Liver (tissue), 3 donors: ENCODE data around the gene GHR.

Experiments used
- EGR1 ChIP-seq, 2 donors: IDR thresholded peaks; 2 replicates each; pipeline ENCODE4 v1.6.1; 2016 to 2018; ENCODE audit warnings: antibody characterized with exemption in 2 of 2, low read depth in 2 of 2
- HNF4A ChIP-seq, 2 donors: conservative IDR thresholded peaks; 2 replicates each; pipeline ENCODE4 v1.6.1; 2016; ENCODE audit warnings: antibody characterized with exemption in 2 of 2, mild to moderate bottlenecking in 2 of 2
- RAD21 ChIP-seq, 2 donors: IDR thresholded peaks; 2 replicates each; pipeline ENCODE4 v1.6.1; 2016; ENCODE audit warnings: antibody characterized with exemption in 2 of 2, mild to moderate bottlenecking in 2 of 2
- RXRA ChIP-seq, 2 donors: IDR thresholded peaks; 2 replicates each; pipeline ENCODE4 v1.6.1; 2017 to 2018; ENCODE audit warnings: antibody characterized with exemption in 2 of 2, mild to moderate bottlenecking in 1 of 2
- SP1 ChIP-seq: IDR thresholded peaks from 2 replicates; pipeline ENCODE4 v1.6.1; 2018; ENCODE audit warnings: antibody characterized with exemption, mild to moderate bottlenecking
- TF ChIP-seq, protein P1 (sequence below): IDR thresholded peaks from 2 replicates; pipeline ENCODE4 v1.6.1; 2016; ENCODE audit warnings: antibody characterized with exemption, mild to moderate bottlenecking
- TF ChIP-seq, protein P2 (sequence below): fragments of 150-350 bp; IDR thresholded peaks from 2 replicates; pipeline ENCODE4 v1.5.1; 2017; ENCODE audit warnings: improper control_type of control experiment, low read depth, low read length; ENCODE audit not compliant: missing input control
- donor health status: healthy.
- donor health status: healthy.

DNA sequence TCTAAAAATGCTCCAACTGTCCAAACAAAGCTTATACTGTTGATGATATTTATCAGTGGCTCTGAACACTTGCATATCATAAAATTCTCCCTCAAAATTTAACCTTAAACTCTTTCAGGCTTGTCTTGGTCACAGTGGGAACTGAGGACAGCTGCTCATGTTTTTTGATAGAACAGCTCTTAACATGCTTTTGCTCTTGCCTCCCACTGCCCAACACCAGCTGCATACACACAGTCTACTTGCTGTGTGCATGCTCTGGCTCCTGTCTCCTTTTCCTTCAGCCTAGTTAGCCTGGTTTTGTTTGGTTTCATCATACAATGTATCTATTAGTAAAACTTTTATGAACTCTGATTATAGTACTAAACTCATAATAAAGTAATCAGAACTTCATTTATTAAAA, 64.6 kb downstream of the GHR start:
- TF ChIP-seq SP1 = no peak
- TF ChIP-seq, protein P1, sequence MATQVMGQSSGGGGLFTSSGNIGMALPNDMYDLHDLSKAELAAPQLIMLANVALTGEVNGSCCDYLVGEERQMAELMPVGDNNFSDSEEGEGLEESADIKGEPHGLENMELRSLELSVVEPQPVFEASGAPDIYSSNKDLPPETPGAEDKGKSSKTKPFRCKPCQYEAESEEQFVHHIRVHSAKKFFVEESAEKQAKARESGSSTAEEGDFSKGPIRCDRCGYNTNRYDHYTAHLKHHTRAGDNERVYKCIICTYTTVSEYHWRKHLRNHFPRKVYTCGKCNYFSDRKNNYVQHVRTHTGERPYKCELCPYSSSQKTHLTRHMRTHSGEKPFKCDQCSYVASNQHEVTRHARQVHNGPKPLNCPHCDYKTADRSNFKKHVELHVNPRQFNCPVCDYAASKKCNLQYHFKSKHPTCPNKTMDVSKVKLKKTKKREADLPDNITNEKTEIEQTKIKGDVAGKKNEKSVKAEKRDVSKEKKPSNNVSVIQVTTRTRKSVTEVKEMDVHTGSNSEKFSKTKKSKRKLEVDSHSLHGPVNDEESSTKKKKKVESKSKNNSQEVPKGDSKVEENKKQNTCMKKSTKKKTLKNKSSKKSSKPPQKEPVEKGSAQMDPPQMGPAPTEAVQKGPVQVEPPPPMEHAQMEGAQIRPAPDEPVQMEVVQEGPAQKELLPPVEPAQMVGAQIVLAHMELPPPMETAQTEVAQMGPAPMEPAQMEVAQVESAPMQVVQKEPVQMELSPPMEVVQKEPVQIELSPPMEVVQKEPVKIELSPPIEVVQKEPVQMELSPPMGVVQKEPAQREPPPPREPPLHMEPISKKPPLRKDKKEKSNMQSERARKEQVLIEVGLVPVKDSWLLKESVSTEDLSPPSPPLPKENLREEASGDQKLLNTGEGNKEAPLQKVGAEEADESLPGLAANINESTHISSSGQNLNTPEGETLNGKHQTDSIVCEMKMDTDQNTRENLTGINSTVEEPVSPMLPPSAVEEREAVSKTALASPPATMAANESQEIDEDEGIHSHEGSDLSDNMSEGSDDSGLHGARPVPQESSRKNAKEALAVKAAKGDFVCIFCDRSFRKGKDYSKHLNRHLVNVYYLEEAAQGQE = no peak
- TF ChIP-seq, protein P2, sequence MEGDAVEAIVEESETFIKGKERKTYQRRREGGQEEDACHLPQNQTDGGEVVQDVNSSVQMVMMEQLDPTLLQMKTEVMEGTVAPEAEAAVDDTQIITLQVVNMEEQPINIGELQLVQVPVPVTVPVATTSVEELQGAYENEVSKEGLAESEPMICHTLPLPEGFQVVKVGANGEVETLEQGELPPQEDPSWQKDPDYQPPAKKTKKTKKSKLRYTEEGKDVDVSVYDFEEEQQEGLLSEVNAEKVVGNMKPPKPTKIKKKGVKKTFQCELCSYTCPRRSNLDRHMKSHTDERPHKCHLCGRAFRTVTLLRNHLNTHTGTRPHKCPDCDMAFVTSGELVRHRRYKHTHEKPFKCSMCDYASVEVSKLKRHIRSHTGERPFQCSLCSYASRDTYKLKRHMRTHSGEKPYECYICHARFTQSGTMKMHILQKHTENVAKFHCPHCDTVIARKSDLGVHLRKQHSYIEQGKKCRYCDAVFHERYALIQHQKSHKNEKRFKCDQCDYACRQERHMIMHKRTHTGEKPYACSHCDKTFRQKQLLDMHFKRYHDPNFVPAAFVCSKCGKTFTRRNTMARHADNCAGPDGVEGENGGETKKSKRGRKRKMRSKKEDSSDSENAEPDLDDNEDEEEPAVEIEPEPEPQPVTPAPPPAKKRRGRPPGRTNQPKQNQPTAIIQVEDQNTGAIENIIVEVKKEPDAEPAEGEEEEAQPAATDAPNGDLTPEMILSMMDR = no peak
- TF ChIP-seq HNF4A (conservative IDR thresholded peaks at IDR 0.05) = no peak
- no peak for TF ChIP-seq EGR1 (IDR thresholded peaks at IDR 0.05; ENCODE audit: low read depth in 2 of 2)
- no peak for TF ChIP-seq RXRA (IDR thresholded peaks at IDR 0.05)
- TF ChIP-seq RAD21 (IDR thresholded peaks at IDR 0.05) = no peak
